ENCODE measurements around the gene ADAM30.
"Not testable (repeated sequence)": the region's sequence is repeated elsewhere in the genome, so short reads cannot be mapped to it uniquely, and the experiment has no call there.

The ADAM30 gene

DNA sequence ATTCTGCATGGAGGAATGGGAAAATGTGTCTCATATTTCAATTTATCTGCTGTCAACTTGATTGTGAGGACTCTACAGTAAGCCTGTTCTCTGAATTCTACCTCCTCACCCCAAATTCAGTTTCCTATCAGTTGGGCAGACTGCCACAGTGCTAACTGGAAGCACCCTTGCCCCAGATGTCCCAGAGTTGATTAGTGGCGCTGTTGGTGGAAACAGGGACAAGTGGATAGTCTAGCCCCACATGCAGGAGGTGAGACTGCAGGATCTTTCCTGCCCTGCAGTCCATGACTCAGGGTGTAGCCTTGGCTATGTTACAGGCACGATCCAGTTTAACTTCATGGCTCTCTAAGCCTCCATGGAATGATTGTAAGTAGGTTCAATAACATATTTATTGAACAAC is 22.1 kb downstream of the ADAM30 start:
- FAIRE-seq, result no peak

DNA sequence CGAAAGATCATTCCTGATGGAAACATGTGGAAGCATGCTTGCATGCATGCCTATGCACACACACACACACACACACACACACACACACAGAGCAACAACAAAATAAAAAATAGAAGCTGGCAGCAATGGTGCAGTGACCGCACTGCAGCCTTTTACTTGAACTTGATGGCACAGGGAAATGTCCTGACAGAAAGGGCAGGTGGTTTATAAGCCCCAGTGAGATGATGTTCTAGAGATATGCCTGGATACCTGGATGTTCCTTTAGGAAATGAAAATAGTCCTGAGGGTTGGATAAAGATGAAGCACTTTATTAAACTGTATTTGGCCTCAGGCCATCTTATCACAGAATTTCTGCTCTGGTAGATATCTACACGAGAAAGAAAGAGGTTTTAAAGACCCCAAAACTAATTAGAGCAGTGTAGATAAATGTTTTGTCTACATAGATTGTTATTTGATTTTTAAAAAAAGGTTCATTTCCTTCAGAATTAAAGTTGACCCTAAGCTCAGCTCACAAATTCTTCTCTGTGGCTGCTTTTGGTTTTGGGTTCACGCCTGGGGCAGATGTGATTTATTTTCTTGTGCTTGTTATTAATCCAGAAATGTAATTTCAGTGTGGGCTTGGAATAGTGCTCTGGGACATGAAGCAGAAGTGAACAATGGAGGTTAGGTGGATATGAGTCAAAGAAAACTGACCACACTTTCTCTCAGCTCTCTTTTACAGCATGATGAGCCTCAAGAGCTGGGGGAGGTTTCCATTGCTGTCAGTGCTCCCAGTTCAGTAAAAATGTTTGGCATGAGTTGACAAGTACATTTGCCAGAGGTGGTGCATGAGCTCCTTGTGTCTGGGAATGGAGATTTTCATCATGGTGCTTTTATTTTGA is 22.9 kb downstream of the ADAM30 start:
- FAIRE-seq, result peak; percentile 46

More for the DNA sequence above, 22.1 kb downstream of the ADAM30 start:
- no peak for DNase-seq (ENCODE audit: low spot score)

DNA sequence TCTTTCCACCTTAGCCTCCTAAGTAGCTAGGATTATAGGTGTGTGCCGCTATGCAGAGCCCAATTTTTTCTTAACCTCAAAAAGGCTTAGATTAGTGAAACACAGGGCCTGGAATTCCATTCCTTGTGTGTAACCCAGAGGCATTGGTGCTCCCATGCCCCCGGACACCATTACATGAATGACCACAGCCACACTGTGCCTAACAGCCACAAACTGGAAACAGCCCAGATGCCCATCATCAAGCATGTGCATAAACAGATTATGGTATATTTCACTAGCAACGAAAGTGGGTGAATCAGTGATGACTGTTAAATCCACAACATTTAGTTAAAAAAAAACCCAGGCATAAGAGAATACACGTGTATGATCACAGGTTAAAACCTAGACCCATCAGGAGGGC is 24.4 kb downstream of the ADAM30 start:
- FAIRE-seq (no peak), DNase-seq (ENCODE audit: low spot score) (no peak)

More for the DNA sequence above, 22.9 kb downstream of the ADAM30 start:
- DNase-seq (ENCODE audit: low spot score), result peak; percentile 47

- peak; percentile 55 for DNase-seq (ENCODE audit: low spot score)
- FAIRE-seq, result no peak
Observed at GRCh38 chr1:119870917-119871596, 25.3 kb downstream of the ADAM30 start.

- no peak for FAIRE-seq
- no peak for DNase-seq (ENCODE audit: low spot score)
Observed at GRCh38 chr1:119869995-119870394, 26.3 kb downstream of the ADAM30 start.

- no peak for DNase-seq (ENCODE audit: low spot score)
- no peak for FAIRE-seq
Observed at GRCh38 chr1:119868176-119868575, 28.1 kb downstream of the ADAM30 start.

- FAIRE-seq, result no peak
Observed at GRCh38 chr1:119866451-119866850, 29.9 kb downstream of the ADAM30 start.

GRCh38 chr1:119865627-119866026 is 30.7 kb downstream of the ADAM30 start:
- no peak for FAIRE-seq
- DNase-seq (ENCODE audit: low spot score), result no peak

More at GRCh38 chr1:119866451-119866850, 29.9 kb downstream of the ADAM30 start:
- DNase-seq (ENCODE audit: low spot score), result no peak

GRCh38 chr1:119862276-119862675 is 34.0 kb downstream of the ADAM30 start:
- no peak for FAIRE-seq
- DNase-seq (ENCODE audit: low spot score), result no peak

- DNase-seq (ENCODE audit: low spot score) (no peak), FAIRE-seq (no peak)
Observed at GRCh38 chr1:119861547-119861946, 34.8 kb downstream of the ADAM30 start.

- peak; percentile 63 for DNase-seq (ENCODE audit: low spot score)
- FAIRE-seq, result peak; percentile 74
Observed at GRCh38 chr1:119859647-119860046, 36.7 kb downstream of the ADAM30 start.

GRCh38 chr1:119858556-119859214 is 37.6 kb downstream of the ADAM30 start:
- FAIRE-seq; DNase-seq (ENCODE audit: low spot score): not testable (repeated sequence)

- no peak for DNase-seq (ENCODE audit: low spot score)
- FAIRE-seq, result no peak
Observed at GRCh38 chr1:119858126-119858525, 38.2 kb downstream of the ADAM30 start.

GRCh38 chr1:119853155-119853554 is 43.2 kb downstream of the ADAM30 start:
- FAIRE-seq, result no peak
- no peak for DNase-seq (ENCODE audit: low spot score)

DNA sequence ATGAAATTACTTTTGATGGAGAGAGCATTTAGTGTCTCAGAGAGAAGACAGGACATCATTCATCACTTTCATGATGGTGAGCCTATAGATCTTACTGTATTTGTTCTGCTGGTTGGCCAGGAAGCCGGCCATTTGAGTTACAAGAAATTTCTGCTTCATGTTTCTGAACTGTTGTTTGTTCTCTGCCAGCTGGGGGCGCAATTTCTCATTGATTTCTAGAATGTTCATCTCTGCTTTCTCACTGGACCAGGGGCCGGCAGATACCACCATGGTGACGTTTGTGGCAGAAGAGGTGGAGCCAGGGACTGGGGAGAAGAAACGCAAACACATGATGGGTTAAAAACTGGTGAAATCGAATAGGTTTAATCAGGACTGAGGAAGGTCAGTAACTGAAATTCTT is 52.1 kb downstream of the ADAM30 start:
- not testable (repeated sequence) for FAIRE-seq; DNase-seq (ENCODE audit: low spot score)
